CD4-positive, alpha-beta T cell treated with Interleukin-15 for 1 hour (primary cell): ENCODE measurements around the gene LPP.

Experiments used
- DNase-seq: peaks from one replicate; pipeline ENCODE4 v3.0.0-alpha.2; 2020

Gene LPP

GRCh38 chr3:188660415-188660814 is 506.5 kb downstream of the LPP start:
- no peak for DNase-seq

DNA sequence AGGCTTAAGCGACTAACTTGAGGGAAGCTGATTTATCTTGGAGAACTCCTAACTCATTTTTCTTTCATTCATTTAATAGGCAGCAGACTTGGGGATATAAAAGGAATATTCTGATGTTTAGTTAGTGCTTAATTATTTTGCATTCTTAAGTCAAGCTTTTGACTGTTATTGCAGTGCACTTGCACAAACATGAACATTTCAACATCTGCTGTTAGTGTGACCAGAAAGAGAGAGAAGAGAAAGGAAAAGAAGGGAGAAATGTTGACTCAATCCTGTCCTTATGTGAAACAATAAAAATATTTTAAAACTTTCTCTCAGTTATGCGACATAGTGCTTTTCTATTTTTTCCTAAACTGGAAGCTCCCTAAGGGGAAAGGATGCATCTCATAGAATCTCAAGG is 507.8 kb downstream of the LPP start:
- DNase-seq: no peak

DNA sequence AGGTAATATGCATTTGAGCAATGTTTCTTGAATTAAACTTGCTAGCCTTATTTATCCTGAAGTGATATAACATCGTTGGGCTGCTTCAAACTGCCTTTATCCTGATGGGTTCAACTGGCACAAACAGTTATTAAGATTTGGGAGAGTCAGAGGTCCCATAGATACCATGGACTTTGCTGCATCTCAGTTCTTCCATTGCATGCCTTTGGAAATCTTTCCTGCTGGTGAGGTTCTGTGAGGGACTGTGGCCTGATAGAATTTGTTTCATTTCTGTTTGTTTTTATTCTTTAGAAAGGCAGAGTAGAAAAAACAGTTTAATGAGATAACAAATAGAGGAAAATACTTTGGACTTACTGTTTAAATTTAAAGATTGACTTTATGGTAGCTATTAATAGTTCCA is 508.3 kb downstream of the LPP start:
- DNase-seq: no peak

DNA sequence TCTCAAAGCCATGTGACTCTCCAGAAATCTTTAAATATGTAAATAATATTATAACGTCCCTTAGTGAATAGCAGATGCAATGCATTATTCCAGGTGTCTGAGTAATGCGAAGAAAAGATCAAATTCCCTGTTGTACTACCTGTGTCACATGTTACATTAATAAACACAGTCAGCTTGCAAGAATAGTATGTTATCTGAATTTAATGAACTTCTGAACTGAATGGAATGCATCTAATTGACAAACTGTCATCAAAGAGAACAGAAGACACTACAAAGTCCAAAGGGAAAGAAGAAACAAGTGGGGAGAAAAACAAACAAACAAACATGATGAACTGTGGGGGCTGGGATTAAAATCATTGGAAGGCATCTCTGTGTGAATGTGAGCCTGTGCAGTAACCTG is 508.8 kb downstream of the LPP start:
- no peak for DNase-seq

DNA sequence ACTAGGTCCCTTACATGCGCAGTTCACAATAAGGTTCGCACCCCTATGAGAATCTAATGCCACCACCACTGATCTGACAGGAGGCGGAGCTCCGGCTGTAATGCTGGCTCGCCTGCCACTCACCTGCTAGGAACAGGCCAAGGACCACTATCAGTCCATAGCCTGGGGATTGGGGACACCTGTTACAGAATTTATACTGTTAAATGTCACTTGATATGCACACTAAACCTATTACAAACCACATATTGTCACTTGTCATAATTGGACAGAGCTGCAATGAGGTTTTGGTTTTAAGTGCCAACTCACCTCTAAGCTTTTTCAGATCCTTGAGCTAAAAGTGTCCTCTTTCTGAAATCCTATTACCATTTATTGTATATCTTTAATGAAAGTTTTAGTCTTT is 509.9 kb downstream of the LPP start:
- DNase-seq: no peak

- DNase-seq: no peak
Measured at GRCh38 chr3:188664795-188665194, 510.8 kb downstream of the LPP start.

DNA sequence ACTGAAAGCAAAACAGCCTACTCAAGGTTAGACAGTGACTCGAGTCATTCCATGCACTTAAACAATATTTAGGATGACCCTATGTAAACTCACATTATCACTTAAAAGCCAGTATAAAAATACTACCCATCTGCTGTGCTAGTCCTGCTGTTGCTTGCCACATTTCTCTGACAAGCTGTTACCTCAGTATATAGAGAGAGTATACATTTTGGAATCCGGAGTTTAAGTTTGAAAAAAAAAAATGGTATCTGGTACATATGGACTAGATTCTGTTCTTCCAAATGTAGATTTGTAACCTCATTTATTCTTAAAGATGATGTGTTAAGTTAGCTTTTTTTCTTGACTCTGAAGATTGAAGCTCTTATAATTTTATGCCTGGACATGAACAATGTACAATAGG is 514.0 kb downstream of the LPP start:
- DNase-seq: no peak

DNA sequence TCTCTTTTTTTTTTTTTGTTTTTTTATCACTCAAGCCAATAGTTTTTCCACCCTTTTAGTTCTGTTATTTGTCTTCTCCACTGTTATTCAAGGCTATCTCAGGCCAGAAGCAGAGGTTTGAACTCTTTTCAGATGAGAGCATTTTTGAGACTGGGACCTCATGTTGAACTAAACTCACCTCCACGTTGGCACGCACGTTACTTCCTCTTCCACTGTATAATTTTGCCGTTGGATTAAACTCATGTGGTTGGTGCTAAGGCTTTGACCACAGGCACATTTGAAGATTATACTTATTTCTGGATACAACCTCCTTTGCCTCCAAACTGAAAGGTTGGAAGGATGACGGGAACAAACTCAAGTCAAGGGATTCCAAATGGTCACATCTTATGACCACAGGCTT is 516.5 kb downstream of the LPP start:
- no peak for DNase-seq

DNA sequence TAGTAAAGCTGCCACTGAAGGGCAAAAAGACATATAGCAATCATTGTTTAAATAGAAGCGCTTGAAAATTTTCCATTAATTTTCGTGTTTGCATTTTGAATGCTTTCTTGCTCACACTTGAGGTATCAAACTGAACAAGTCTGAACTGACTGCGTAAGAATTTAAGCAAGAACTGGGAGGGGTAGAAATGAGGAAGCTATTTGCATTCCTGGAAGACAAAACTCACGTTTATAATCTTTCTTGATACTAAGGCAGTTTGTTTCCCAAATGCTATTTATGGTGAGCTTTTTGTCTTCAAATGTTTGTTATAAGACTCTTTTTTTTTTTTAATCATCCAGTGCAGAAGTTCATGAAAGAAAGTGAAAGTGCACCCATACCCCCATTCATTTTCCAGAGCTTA is 518.0 kb downstream of the LPP start:
- no peak for DNase-seq

- DNase-seq: no peak
Measured at GRCh38 chr3:188672840-188673239, 518.9 kb downstream of the LPP start.

DNA sequence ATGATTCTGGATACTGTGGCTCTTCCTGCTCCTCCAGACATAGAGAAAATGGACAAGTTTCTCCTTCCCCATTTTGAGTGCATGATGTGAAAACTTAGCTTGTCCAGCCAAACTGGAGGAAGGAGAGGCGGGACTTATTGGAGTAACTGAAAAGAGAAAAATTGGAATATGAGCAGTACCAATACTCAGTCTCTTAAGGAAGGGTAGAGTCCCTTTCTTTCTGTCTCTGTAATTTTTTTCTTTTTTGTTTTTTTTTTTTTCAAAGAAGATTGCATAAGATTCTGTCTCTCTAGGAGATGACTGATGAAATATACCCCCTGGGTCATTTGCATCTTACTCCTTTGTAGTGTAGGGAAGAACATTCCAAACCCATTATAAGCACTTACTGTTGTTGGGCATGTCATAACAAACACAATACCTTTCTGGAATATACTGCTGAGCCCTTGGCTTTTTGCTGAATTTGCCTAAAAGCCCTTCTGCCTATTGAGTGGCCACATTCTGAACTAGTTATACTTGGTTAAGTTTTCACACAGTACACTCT is 519.8 kb downstream of the LPP start:
- no peak for DNase-seq

DNA sequence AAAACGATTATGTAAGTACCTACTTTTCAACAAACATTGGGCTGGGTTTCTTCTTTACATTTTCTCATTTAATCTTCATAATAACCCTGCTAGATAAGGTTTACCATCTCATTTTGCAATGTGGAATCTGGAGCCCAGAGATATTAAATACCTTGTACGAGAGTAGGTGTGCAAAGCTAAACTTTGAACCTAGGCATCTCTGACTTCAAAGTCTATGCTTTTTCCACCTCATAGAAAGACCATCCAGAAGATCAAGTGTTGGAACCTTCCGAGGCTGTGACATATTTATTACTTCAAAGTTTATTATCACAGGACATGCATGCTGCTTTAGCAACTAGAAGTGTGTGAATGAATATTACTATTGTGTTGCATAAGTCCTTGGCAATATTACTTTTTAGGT is 520.6 kb downstream of the LPP start:
- DNase-seq: no peak

DNA sequence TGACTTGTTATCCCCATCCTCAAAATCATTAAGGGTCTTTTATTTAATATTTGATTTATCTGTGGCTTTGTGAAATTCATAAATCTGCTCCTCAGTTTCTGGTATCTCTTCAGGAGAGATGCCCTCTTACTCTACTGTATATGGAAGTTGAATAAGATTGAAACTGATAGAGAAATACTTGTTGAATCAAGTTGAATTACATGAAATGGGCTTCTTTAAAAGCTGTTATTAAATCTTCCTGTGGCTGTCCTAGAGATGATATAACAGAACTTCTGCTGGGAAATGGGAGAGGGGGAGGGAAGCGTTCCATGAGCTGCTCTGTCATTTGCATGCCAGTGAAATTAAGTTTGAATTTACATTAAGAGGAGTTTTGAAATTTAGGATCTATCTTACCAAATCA is 523.4 kb downstream of the LPP start:
- DNase-seq: no peak

- no peak for DNase-seq
Measured at GRCh38 chr3:188680189-188680588, 526.2 kb downstream of the LPP start.

- DNase-seq: no peak
Measured at GRCh38 chr3:188680605-188681004, 526.6 kb downstream of the LPP start.

- DNase-seq: no peak
Measured at GRCh38 chr3:188682316-188682715, 528.4 kb downstream of the LPP start.

- no peak for DNase-seq
Measured at GRCh38 chr3:188683032-188683521, 529.1 kb downstream of the LPP start.

GRCh38 chr3:188684276-188684675 is 530.3 kb downstream of the LPP start:
- no peak for DNase-seq

DNA sequence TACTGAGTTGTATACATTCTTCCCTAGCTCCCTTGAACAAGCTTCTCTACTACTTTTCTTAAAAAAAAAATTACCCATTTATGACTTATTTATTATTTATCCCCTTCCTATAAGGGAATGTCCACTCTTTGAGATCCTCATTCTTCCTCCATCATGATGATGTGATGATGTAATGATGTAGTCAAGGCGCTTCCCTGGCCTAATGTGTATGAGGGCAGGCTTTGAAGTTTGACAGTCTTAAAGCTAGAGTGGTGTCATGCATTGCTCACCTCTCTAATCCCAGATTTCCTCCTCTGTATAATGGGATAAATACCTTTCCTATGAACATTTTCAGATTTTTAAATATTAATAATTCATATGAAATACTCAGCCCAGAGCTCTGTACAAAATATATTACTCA is 531.8 kb downstream of the LPP start:
- no peak for DNase-seq

GRCh38 chr3:188686324-188686723 is 532.4 kb downstream of the LPP start:
- DNase-seq: no peak

GRCh38 chr3:188687389-188687788 is 533.4 kb downstream of the LPP start:
- peak; percentile 63 for DNase-seq

DNA sequence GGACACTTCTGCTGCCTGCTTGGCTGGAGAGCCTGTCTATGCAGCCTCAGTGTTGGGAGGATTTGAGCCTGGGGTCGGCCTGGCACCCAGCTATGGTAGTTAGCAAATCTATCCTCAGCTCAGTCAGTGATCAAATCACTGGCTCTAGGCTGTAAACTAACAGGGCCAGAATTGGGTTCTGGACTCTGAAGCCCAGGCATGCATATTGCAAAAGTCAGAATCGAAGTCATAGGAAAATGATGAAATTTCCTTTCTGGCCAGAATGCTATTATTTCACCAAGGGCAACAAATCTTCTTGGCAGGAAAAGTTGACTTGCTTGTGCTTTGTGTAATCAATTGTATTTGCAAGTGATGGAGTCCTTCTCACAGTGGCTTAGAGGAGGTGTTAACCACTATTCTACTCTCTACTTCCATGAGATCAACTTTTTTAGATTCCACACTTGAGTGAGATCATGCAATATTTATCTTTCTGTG is 535.2 kb downstream of the LPP start:
- DNase-seq: no peak

DNA sequence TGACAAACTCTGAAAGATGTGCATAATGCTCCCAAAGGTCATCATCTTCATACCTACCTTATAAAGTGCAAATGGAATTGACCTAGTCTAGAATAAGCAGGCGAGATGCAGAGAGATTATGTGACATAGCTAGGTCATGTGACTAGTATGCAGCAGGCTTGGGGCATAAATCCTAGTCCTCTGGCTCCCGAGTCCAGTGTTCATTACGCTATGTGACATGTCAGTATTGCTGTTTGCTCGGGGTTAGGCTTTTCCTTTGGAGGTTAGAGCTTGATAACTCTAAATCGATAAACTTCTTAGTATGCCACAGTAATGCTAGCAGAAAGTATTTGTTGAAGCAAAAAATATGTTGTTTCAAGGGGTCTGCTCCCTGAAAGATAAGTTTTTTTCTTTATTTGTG is 536.1 kb downstream of the LPP start:
- DNase-seq: no peak

- no peak for DNase-seq
Measured at GRCh38 chr3:188691004-188691403, 537.0 kb downstream of the LPP start.

DNA sequence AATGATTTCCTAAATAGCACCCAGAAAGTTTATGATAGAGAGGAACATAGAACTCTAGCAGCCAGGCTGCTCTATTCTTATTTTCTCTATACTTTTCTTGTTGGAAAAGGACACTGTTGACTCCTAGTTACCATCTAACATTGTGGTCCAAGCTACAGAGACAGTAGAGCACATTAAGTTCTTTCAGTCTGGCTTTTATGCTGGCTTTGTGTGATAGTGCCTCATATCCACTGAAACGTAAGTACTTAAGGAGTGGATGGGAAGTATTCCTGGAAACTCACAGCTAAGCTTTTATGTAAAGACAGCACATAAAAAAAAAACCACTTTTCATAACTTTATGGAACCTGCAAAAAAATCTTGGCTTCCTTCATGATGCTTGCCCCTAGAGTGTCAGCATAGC is 537.7 kb downstream of the LPP start:
- DNase-seq: no peak

DNA sequence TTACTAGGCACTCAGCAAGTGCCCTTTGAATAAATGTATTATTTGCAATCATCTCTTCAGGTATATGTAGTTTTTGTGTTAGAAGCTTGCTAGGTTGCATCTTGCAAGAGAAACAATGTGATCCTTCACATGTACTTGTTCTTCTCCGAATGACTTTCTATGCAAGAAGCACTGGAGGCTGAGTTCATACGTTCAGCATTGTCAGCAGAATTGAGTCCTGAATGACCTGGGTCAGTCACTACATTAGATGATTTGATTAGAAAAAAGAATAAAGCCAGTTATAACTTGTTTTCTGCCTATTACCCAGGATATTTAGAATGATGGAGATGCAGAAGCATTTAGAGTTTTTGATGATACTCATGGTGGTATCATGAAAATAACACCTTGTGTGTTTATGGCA is 538.7 kb downstream of the LPP start:
- DNase-seq: no peak
